Right cardiac atrium (tissue), 5 donors: ENCODE results near the gene PDE4D. TPM values are rescaled to one million over a fixed set of nuclear protein-coding genes. Genes with fewer than 3 reads are reported as not detected.

Source experiments
- ATAC-seq, 2 donors: fragments of 200-7000 bp; cut with Tn5 transposase; one replicate each; pipeline versions ENCODE4 v1.8.0 to v1.9.1; 2020; ENCODE audit warnings: moderate library complexity in 2 of 2, mild to moderate bottlenecking in 1 of 2
- DNase-seq, 3 donors: peaks; one replicate each; pipeline ENCODE4 v3.0.0-alpha.2; 2020
- H3K27ac ChIP-seq: one replicate; pipeline ENCODE4 v1.5.1; 2013; ENCODE audit warnings: mild to moderate bottlenecking, low read length, control low read depth, moderate library complexity
- H3K27me3 ChIP-seq: one replicate; pipeline ENCODE4 v1.6.1; 2013; ENCODE audit not compliant: control insufficient read depth, insufficient read depth
- H3K4me1 ChIP-seq: one replicate; pipeline ENCODE4 v1.6.1; 2013; ENCODE audit warnings: low read length; ENCODE audit not compliant: control insufficient read depth, insufficient read depth
- H3K4me3 ChIP-seq: one replicate; pipeline ENCODE4 v1.5.1; 2013; ENCODE audit warnings: low read length, control low read depth
- H3K9me3 ChIP-seq: one replicate; pipeline ENCODE4 v1.6.1; 2013; ENCODE audit warnings: low read length; ENCODE audit not compliant: control insufficient read depth
- WGBS: extraction: QIAGEN DNeasy Blood & Tissue Kit; methylation state at CpG from one replicate; pipeline ENCODE4 v1.1.7; 2013; 5-methylcytosine and 5-hydroxymethylcytosine counted together
- intact Hi-C, 4 donors: fragments of 100-400 bp; cut with DNase I; formaldehyde crosslinking; loops; one replicate each; pipeline versions ENCODE4 v1.11.0 to v1.14.0; 2022 to 2023
- polyA plus RNA-seq: library from polyadenylated mRNA; stranded (reverse); fragments of 200-250 nt; gene quantifications from one replicate; pipeline ENCODE4 v1.2.3, GENCODE V29; 2013
- total RNA-seq, 4 donors: library from RNA; stranded (reverse); fragmentation: NEBNext Ultra II Directional; extraction: Animal tissue kit (Norgen Biotek cat#: 25700); gene quantifications; one replicate each; pipeline ENCODE4 v1.2.1, GENCODE V29; 2021
- donor health status: healthy with polysubstance abuse.
- donor health status: DM: no; HTN: yes; CAD: no.
- donor health status: DM: no; HTN: no; CAD: no.
- donor health status: DM: no; HTN: yes; CAD: no; lungs with severe emphysema.
- donor health status: DM: yes; HTN: yes; CAD: no.

PDE4D gene
- total and polyA plus RNA-seq, 5 donors: 13.2 to 104 (median 38.8) TPM

- 95% methylated on average over 3 of the region's 3 CpGs for whole genome bisulfite sequencing
- DNase-seq: no peak
- ATAC-seq: no peak
- intact Hi-C loops: no loop called here
- Histone ChIP-seq H3K27me3 (no peaks in the 10 kb centered on the region), H3K27ac (no peak overlapping the region), H3K4me3 (no peak overlapping the region), H3K4me1 (no peaks in the 10 kb centered on the region), H3K9me3 (no peaks in the 10 kb centered on the region)
These were observed 434.4 kb downstream of the PDE4D start for GRCh38 chr5:59458966-59459729.

GRCh38 chr5:59458321-59458720 is 435.2 kb downstream of the PDE4D start:
- intact Hi-C loops: no loop called here
- Histone ChIP-seq H3K4me1 (no peaks in the 10 kb centered on the region), H3K4me3 (no peak overlapping the region), H3K27me3 (no peaks in the 10 kb centered on the region), H3K9me3 (no peaks in the 10 kb centered on the region), H3K27ac (no peak overlapping the region)
- ATAC-seq (no peak), DNase-seq (no peak)
- 80% methylated on average over 4 of the region's 4 CpGs for WGBS

- 89% methylated on average over 3 of the region's 3 CpGs for WGBS
- no peaks in the 10 kb centered on the region for H3K27me3 ChIP-seq
- H3K4me3 ChIP-seq: no peak overlapping the region
- no peak overlapping the region for H3K27ac ChIP-seq
- no peaks in the 10 kb centered on the region for H3K9me3 ChIP-seq
- ATAC-seq: no peak
- no peak for DNase-seq
- no peaks in the 10 kb centered on the region for H3K4me1 ChIP-seq
- intact Hi-C loops: no loop called here
These were observed 443.5 kb downstream of the PDE4D start for GRCh38 chr5:59449905-59450644.

- Histone ChIP-seq H3K9me3 (no peaks in the 10 kb centered on the region), H3K4me3 (no peak overlapping the region), H3K27me3 (no peaks in the 10 kb centered on the region), H3K4me1 (no peaks in the 10 kb centered on the region), H3K27ac (no peak overlapping the region)
- 85% methylated on average over 2 of the region's 2 CpGs for WGBS
- no peak for DNase-seq
- intact Hi-C loops: no loop called here
- no peak for ATAC-seq
These were observed 447.2 kb downstream of the PDE4D start for GRCh38 chr5:59446356-59446755.

GRCh38 chr5:59445741-59446140 is 447.8 kb downstream of the PDE4D start:
- WGBS: 94% methylated on average over 1 of the region's 1 CpG
- no peak for ATAC-seq
- Histone ChIP-seq H3K4me3 (no peak overlapping the region), H3K9me3 (no peaks in the 10 kb centered on the region), H3K27ac (no peak overlapping the region), H3K27me3 (no peaks in the 10 kb centered on the region), H3K4me1 (no peaks in the 10 kb centered on the region)
- DNase-seq: no peak
- intact Hi-C loops: no loop called here

- H3K4me3 ChIP-seq: no peak overlapping the region
- H3K9me3 ChIP-seq: no peaks in the 10 kb centered on the region
- 86% methylated on average over 3 of the region's 3 CpGs for WGBS
- DNase-seq (no peak), ATAC-seq (no peak)
- no peaks in the 10 kb centered on the region for H3K4me1 ChIP-seq
- no peak overlapping the region for H3K27ac ChIP-seq
- intact Hi-C loops: no loop called here
- H3K27me3 ChIP-seq: no peaks in the 10 kb centered on the region
These were observed 454.2 kb downstream of the PDE4D start for GRCh38 chr5:59439303-59439702.

- no peak for DNase-seq
- Histone ChIP-seq H3K4me1 (no peaks in the 10 kb centered on the region), H3K9me3 (no peaks in the 10 kb centered on the region), H3K27me3 (no peaks in the 10 kb centered on the region), H3K4me3 (no peak overlapping the region), H3K27ac (no peak overlapping the region)
- intact Hi-C loops: no loop called here
- WGBS: 52% methylated on average over 2 of the region's 2 CpGs
- ATAC-seq: no peak
These were observed 456.4 kb downstream of the PDE4D start for GRCh38 chr5:59437176-59437575.

GRCh38 chr5:59436364-59437148 is 457.0 kb downstream of the PDE4D start:
- Histone ChIP-seq H3K4me1 (no peaks in the 10 kb centered on the region), H3K27ac (no peak overlapping the region), H3K4me3 (no peak overlapping the region), H3K9me3 (no peaks in the 10 kb centered on the region), H3K27me3 (no peaks in the 10 kb centered on the region)
- 85% methylated on average over 5 of the region's 5 CpGs for WGBS
- ATAC-seq (no peak), DNase-seq (no peak)
- intact Hi-C loops: no loop called here

- no peak for DNase-seq
- no peaks in the 10 kb centered on the region for H3K4me1 ChIP-seq
- H3K4me3 ChIP-seq: no peak overlapping the region
- no peak for ATAC-seq
- WGBS: 94% methylated on average over 1 of the region's 1 CpG
- no peaks in the 10 kb centered on the region for H3K9me3 ChIP-seq
- H3K27ac ChIP-seq: no peak overlapping the region
- intact Hi-C loops: no loop called here
- H3K27me3 ChIP-seq: no peaks in the 10 kb centered on the region
These were observed 460.4 kb downstream of the PDE4D start for GRCh38 chr5:59433174-59433573.

GRCh38 chr5:59430066-59430685 is 463.4 kb downstream of the PDE4D start:
- DNase-seq (no peak), ATAC-seq (no peak)
- Histone ChIP-seq H3K27me3 (no peaks in the 10 kb centered on the region), H3K27ac (no peak overlapping the region), H3K9me3 (no peaks in the 10 kb centered on the region), H3K4me3 (no peak overlapping the region), H3K4me1 (no peaks in the 10 kb centered on the region)
- 94% methylated on average over 9 of the region's 9 CpGs for WGBS
- intact Hi-C loops: no loop called here

- Histone ChIP-seq H3K4me3 (no peak overlapping the region), H3K27me3 (no peaks in the 10 kb centered on the region), H3K4me1 (no peaks in the 10 kb centered on the region), H3K27ac (no peak overlapping the region), H3K9me3 (no peaks in the 10 kb centered on the region)
- no peak for ATAC-seq
- 77% methylated on average over 2 of the region's 2 CpGs for WGBS
- DNase-seq: no peak
- intact Hi-C loops: no loop called here
These were observed 465.1 kb downstream of the PDE4D start for GRCh38 chr5:59428391-59428790.
